Kidney epithelial cell (primary cell): ENCODE results near the gene CEL. TPM values are rescaled to one million over a fixed set of nuclear protein-coding genes. Genes with fewer than 3 reads are reported as not detected.
"Not testable (repeated sequence)": the region's sequence is repeated elsewhere in the genome, so short reads cannot be mapped to it uniquely, and the experiment has no call there.

Experiments used
- DNase-seq: peaks from one replicate; pipeline ENCODE4 v3.0.0-alpha.2; 2010; ENCODE audit warnings: low read depth
- H3K27me3 ChIP-seq: 2 replicates; pipeline ENCODE4 v1.6.0; 2011; ENCODE audit warnings: low read length; ENCODE audit not compliant: control insufficient read depth, insufficient read depth
- H3K36me3 ChIP-seq: 2 replicates; pipeline ENCODE4 v1.5.1; 2011; ENCODE audit warnings: low read length; ENCODE audit not compliant: control insufficient read depth, insufficient read depth
- H3K4me3 ChIP-seq: 2 replicates; pipeline ENCODE4 v1.5.1; 2011; ENCODE audit warnings: low read depth, mild to moderate bottlenecking, control low read depth, low read length
- total RNA-seq: library from RNA; depleted of rRNA; stranded (reverse); fragments of >200 nt; gene quantifications from 2 replicates; pipeline ENCODE4 v1.2.3, GENCODE V29; 2015
- TF ChIP-seq, protein P1 (sequence below): IDR thresholded peaks from 2 replicates; pipeline ENCODE4 v1.5.1; 2011; ENCODE audit warnings: mild to moderate bottlenecking, moderate library complexity, low read length, control low read depth, inconsistent platforms; ENCODE audit not compliant: insufficient read depth, poor library complexity, severe bottlenecking

CEL gene
- total RNA-seq, 1 donor from 2014 or later: 1.2 TPM

GRCh38 chr9:133080161-133080560 is 18.4 kb downstream of the CEL start:
- H3K27me3 ChIP-seq: peaks cover 4% of the 10 kb centered on the region
- no peak for DNase-seq
- TF ChIP-seq, protein P1, sequence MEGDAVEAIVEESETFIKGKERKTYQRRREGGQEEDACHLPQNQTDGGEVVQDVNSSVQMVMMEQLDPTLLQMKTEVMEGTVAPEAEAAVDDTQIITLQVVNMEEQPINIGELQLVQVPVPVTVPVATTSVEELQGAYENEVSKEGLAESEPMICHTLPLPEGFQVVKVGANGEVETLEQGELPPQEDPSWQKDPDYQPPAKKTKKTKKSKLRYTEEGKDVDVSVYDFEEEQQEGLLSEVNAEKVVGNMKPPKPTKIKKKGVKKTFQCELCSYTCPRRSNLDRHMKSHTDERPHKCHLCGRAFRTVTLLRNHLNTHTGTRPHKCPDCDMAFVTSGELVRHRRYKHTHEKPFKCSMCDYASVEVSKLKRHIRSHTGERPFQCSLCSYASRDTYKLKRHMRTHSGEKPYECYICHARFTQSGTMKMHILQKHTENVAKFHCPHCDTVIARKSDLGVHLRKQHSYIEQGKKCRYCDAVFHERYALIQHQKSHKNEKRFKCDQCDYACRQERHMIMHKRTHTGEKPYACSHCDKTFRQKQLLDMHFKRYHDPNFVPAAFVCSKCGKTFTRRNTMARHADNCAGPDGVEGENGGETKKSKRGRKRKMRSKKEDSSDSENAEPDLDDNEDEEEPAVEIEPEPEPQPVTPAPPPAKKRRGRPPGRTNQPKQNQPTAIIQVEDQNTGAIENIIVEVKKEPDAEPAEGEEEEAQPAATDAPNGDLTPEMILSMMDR: no peak
- no peaks in the 10 kb centered on the region for H3K36me3 ChIP-seq
- H3K4me3 ChIP-seq: no peak overlapping the region

GRCh38 chr9:133080786-133081779 is 19.3 kb downstream of the CEL start:
- not testable (repeated sequence) for H3K36me3 ChIP-seq, DNase-seq, H3K4me3 ChIP-seq, H3K27me3 ChIP-seq

GRCh38 chr9:133081957-133082644 is 20.3 kb downstream of the CEL start:
- not testable (repeated sequence) for H3K36me3 ChIP-seq, H3K4me3 ChIP-seq, DNase-seq, H3K27me3 ChIP-seq

GRCh38 chr9:133083688-133084087 is 21.9 kb downstream of the CEL start:
- not testable (repeated sequence) for H3K36me3 ChIP-seq, H3K27me3 ChIP-seq, DNase-seq, H3K4me3 ChIP-seq

GRCh38 chr9:133086212-133086860 is 24.6 kb downstream of the CEL start:
- not testable (repeated sequence) for DNase-seq, H3K36me3 ChIP-seq, H3K4me3 ChIP-seq, H3K27me3 ChIP-seq

GRCh38 chr9:133086894-133087293 is 25.1 kb downstream of the CEL start:
- no peaks in the 10 kb centered on the region for H3K27me3 ChIP-seq
- H3K4me3 ChIP-seq: no peak overlapping the region
- DNase-seq: no peak
- TF ChIP-seq, protein P1: no peak
- no peaks in the 10 kb centered on the region for H3K36me3 ChIP-seq

DNA sequence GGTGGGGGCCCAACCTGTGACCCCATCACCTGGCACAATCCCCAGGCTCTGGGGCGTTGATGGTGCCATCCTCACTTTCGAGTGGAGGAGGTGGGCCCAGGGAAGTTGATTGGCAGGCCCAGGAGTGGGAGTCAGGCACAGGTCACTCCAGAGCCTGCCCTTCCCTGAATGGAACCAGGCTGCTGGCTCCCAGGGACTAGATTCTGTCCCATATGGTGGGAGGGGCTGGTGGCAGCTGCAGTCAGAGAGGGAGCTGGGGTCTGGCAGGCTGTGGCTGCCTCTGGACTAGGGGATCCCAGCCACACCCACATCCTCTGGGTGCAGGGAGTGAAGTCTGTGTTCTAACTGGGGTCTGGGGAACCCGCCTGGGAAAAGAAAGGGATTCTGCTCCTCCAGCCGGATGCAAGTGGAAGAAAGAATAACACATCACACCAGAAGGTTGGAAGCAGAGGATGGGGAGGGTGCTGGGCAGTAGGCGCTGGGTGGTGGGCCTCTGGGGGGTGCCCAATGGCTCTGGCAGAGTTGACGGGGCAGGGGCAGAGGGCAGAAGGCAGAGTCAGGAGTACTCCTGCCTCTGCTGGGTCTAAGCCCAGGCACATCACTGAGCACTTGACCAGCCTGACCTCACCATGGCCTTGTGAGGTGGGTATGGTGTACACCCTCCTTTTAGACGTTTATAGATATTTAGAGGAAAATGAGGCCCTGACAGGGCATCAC is 25.8 kb downstream of the CEL start:
- H3K36me3 ChIP-seq: no peaks in the 10 kb centered on the region
- TF ChIP-seq, protein P1: no peak
- H3K27me3 ChIP-seq: no peaks in the 10 kb centered on the region
- no peak for DNase-seq
- no peak overlapping the region for H3K4me3 ChIP-seq
